ENCODE results near the gene HAGH.
A peak's percentile ranks its signal among the peaks of the same experiment; 100 is the strongest.

The HAGH gene

GRCh38 chr16:1763521-1764511, 62.8 kb downstream of the HAGH start:
- DNase-seq (ENCODE audit: low spot score) (no peak), ATAC-seq (ENCODE audit: low read depth) (no peak)
- Histone ChIP-seq H3K4me3 (ENCODE audit: severe bottlenecking) (no peak overlapping the region), H3K27me3 (ENCODE audit: insufficient read depth, poor library complexity, severe bottlenecking) (no peaks in the 10 kb centered on the region), H3K27ac (ENCODE audit: poor library complexity, severe bottlenecking) (no peak overlapping the region), H3K9me3 (ENCODE audit: severe bottlenecking) (no peaks in the 10 kb centered on the region), H3K36me3 (ENCODE audit: low read depth) (peaks cover 22% of the 10 kb centered on the region; the same call in 1 of the 2 replicates), H3K4me1 (ENCODE audit: insufficient read depth, poor library complexity, severe bottlenecking) (no peaks in the 10 kb centered on the region)
- TF ChIP-seq CTCF (IDR thresholded peaks at IDR 0.05; ENCODE audit: poor library complexity, severe bottlenecking): peak; percentile 21

GRCh38 chr16:1762879-1763520, 63.6 kb downstream of the HAGH start:
- H3K4me1 ChIP-seq (ENCODE audit: insufficient read depth, poor library complexity, severe bottlenecking): no peaks in the 10 kb centered on the region
- ATAC-seq (ENCODE audit: low read depth): no peak
- peaks cover 22% of the 10 kb centered on the region; the same call in 1 of the 2 replicates for H3K36me3 ChIP-seq (ENCODE audit: low read depth)
- H3K27me3 ChIP-seq (ENCODE audit: insufficient read depth, poor library complexity, severe bottlenecking): no peaks in the 10 kb centered on the region
- no peak overlapping the region for H3K27ac ChIP-seq (ENCODE audit: poor library complexity, severe bottlenecking)
- no peaks in the 10 kb centered on the region for H3K9me3 ChIP-seq (ENCODE audit: severe bottlenecking)
- H3K4me3 ChIP-seq (ENCODE audit: severe bottlenecking): no peak overlapping the region
- TF ChIP-seq CTCF (IDR thresholded peaks at IDR 0.05; ENCODE audit: poor library complexity, severe bottlenecking): no peak
- DNase-seq (ENCODE audit: low spot score): no peak

GRCh38 chr16:1762196-1762878, 64.3 kb downstream of the HAGH start:
- no peak overlapping the region for H3K27ac ChIP-seq (ENCODE audit: poor library complexity, severe bottlenecking)
- DNase-seq (ENCODE audit: low spot score): no peak
- H3K27me3 ChIP-seq (ENCODE audit: insufficient read depth, poor library complexity, severe bottlenecking): no peaks in the 10 kb centered on the region
- H3K4me1 ChIP-seq (ENCODE audit: insufficient read depth, poor library complexity, severe bottlenecking): no peaks in the 10 kb centered on the region
- H3K9me3 ChIP-seq (ENCODE audit: severe bottlenecking): no peaks in the 10 kb centered on the region
- peaks cover 22% of the 10 kb centered on the region; the same call in 1 of the 2 replicates for H3K36me3 ChIP-seq (ENCODE audit: low read depth)
- no peak overlapping the region for H3K4me3 ChIP-seq (ENCODE audit: severe bottlenecking)
- no peak for ATAC-seq (ENCODE audit: low read depth)
- TF ChIP-seq CTCF (IDR thresholded peaks at IDR 0.05; ENCODE audit: poor library complexity, severe bottlenecking): no peak

- DNase-seq (ENCODE audit: low spot score): no peak
- peaks cover 22% of the 10 kb centered on the region; the same call in 1 of the 2 replicates for H3K36me3 ChIP-seq (ENCODE audit: low read depth)
- H3K4me1 ChIP-seq (ENCODE audit: insufficient read depth, poor library complexity, severe bottlenecking): no peaks in the 10 kb centered on the region
These were observed 64.9 kb downstream of the HAGH start for GRCh38 chr16:1761751-1762150.

More at GRCh38 chr16:1761751-1762150, 64.9 kb downstream of the HAGH start:
- Histone ChIP-seq H3K4me3 (ENCODE audit: severe bottlenecking) (no peak overlapping the region), H3K9me3 (ENCODE audit: severe bottlenecking) (no peaks in the 10 kb centered on the region), H3K27me3 (ENCODE audit: insufficient read depth, poor library complexity, severe bottlenecking) (no peaks in the 10 kb centered on the region), H3K27ac (ENCODE audit: poor library complexity, severe bottlenecking) (no peak overlapping the region)
- no peak for ATAC-seq (ENCODE audit: low read depth)
- TF ChIP-seq CTCF (IDR thresholded peaks at IDR 0.05; ENCODE audit: poor library complexity, severe bottlenecking): no peak

Measured in RWPE2 (cell line).